ENCODE measurements around the gene NPPA. TPM values are rescaled to one million over a fixed set of nuclear protein-coding genes. Genes with fewer than 3 reads are reported as not detected.
A peak's percentile ranks its signal among the peaks of the same experiment; 100 is the strongest.

NPPA gene
- total RNA-seq, 1 experiment from 2014 or later = not detected

DNA sequence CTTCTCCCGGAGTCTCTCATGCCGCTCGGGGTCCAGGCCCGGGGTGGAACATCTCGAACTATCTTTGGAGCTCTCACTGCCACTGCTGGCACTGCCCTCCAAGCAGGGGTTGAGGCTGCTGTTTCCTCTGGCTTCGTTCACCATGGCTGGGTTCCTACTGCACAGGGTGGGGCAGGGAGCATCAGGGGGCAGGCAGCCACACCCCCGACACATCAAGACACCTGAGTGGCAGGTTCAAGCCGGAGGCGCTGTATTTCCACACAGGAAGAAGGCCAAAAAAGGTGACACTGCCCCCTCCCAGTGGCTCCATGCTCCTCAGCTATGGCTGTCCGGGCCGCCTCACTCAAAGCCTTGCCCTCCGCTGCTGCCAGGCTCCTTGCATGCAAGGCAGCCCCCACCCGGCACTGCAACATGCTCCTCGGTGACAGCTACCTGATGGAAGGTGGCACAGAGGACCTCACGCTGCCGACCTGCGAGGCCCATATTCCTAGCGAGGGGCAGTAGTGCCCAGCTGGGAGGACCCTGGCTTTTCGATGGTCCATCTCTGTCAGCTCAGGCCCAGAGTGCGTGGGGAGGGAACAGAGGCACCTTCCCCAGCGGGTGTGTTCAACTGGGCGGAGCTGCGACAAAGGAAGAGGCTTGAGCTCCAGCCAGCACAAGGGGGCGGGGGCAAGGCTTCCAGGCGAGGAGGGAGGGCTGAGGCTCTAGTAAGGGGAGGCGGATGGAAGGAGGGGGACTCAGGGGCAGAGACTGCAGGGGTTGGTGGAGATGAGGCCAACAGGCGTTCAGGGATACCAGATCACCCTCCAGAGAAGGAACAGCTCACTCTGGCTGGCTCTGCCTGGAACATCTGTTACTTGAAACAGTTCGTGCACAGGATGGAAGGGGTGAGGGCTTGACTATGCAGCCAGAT, 44.4 kb downstream of the NPPA start:
- no peaks in the 10 kb centered on the region for H3K27me3 ChIP-seq (ENCODE audit: low read length)
- H4K20me1 ChIP-seq (ENCODE audit: low read length) = no peaks in the 10 kb centered on the region
- H3K79me2 ChIP-seq (ENCODE audit: low read length) = peaks cover 18% of the 10 kb centered on the region
- peak overlapping the region; percentile 58 for H2AFZ ChIP-seq (ENCODE audit: low read length)
- ATAC-seq (peak; percentile 39), DNase-seq (peak; percentile 75)
- H3F3A ChIP-seq (ENCODE audit: low read length, unreplicated experiment) = no peaks in the 10 kb centered on the region
- BruUV-seq (replicated peaks) = no TSS peak
- no peak for TF ChIP-seq EZH2phosphoT487 (IDR thresholded peaks at IDR 0.05; ENCODE audit: borderline replicate concordance, low read length)
- TF ChIP-seq, protein P1, sequence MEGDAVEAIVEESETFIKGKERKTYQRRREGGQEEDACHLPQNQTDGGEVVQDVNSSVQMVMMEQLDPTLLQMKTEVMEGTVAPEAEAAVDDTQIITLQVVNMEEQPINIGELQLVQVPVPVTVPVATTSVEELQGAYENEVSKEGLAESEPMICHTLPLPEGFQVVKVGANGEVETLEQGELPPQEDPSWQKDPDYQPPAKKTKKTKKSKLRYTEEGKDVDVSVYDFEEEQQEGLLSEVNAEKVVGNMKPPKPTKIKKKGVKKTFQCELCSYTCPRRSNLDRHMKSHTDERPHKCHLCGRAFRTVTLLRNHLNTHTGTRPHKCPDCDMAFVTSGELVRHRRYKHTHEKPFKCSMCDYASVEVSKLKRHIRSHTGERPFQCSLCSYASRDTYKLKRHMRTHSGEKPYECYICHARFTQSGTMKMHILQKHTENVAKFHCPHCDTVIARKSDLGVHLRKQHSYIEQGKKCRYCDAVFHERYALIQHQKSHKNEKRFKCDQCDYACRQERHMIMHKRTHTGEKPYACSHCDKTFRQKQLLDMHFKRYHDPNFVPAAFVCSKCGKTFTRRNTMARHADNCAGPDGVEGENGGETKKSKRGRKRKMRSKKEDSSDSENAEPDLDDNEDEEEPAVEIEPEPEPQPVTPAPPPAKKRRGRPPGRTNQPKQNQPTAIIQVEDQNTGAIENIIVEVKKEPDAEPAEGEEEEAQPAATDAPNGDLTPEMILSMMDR (conservative IDR thresholded peaks at IDR 0.05; ENCODE audit: low read depth, low read length) = no peak
- TF ChIP-seq EZH2 (IDR thresholded peaks at IDR 0.05; ENCODE audit: low read length, unreplicated experiment) = no peak
- H3K4me2 ChIP-seq (ENCODE audit: low read length) = peak overlapping the region; percentile 78
- peak overlapping the region; percentile 11 for H3K9ac ChIP-seq (ENCODE audit: low read length)
- peak overlapping the region; percentile 60 for H3K4me3 ChIP-seq (ENCODE audit: low read length)
- H3K36me3 ChIP-seq (ENCODE audit: low read depth, low read length) = no peaks in the 10 kb centered on the region
- H3K9me2 ChIP-seq (replicated peaks; ENCODE audit: low read length) = no peaks in the 10 kb centered on the region
- peaks cover 50% of the 10 kb centered on the region for H3K4me1 ChIP-seq (ENCODE audit: insufficient read depth, low read length)
- no peaks in the 10 kb centered on the region for H3K9me3 ChIP-seq (ENCODE audit: low read length)
- peak overlapping the region; percentile 44 for H3K27ac ChIP-seq (ENCODE audit: low read length)
- POLR2A ChIA-PET (ENCODE audit: unreplicated experiment) = interaction anchor here (0.5 to 1.4 kb wide), 3 partner anchors 12 to 120 kb away, joined by 4 to 15 read pairs (median 5); no protein-coding TSS in a partner anchor
- CTCF ChIA-PET = interaction anchor here (0.7 to 0.8 kb wide), 2 partner anchors 84 to 163 kb away, joined by 3 read pairs; no protein-coding TSS in a partner anchor
- intact Hi-C loops (cut with micrococcal nuclease) = loop anchor here (2.0 kb wide), 1 partner anchor 18 kb away; no protein-coding TSS in a partner anchor

DNA sequence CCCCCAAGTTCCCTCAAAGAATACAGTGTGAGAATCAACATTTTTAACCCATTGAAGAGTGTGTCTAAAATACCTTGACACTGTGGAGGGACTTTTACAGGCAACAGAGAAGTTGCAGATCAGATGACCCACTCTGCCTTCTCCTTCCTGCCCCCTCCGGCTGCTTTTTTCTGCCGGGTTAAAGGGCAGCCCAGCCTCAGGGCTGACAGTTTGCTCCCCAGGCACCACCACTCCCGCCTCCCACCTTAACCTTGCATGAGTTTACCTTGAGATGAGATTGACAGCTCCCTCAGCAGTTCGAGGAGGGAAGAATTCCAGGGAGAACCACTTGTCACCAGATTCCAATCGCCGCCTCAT, 45.0 kb downstream of the NPPA start:
- Histone ChIP-seq H3F3A (ENCODE audit: low read length, unreplicated experiment) (no peaks in the 10 kb centered on the region), H3K79me2 (ENCODE audit: low read length) (peaks cover 13% of the 10 kb centered on the region), H3K36me3 (ENCODE audit: low read depth, low read length) (no peaks in the 10 kb centered on the region), H3K4me2 (ENCODE audit: low read length) (peak overlapping the region; percentile 78), H3K27me3 (ENCODE audit: low read length) (no peaks in the 10 kb centered on the region), H3K9ac (ENCODE audit: low read length) (peak overlapping the region; percentile 11; the same call in 1 of the 2 replicates), H2AFZ (ENCODE audit: low read length) (no peak overlapping the region; the same call in 1 of the 2 replicates), H3K9me2 (replicated peaks; ENCODE audit: low read length) (no peaks in the 10 kb centered on the region), H3K4me1 (ENCODE audit: insufficient read depth, low read length) (peaks cover 46% of the 10 kb centered on the region), H4K20me1 (ENCODE audit: low read length) (no peaks in the 10 kb centered on the region), H3K4me3 (ENCODE audit: low read length) (peak overlapping the region; percentile 60), H3K9me3 (ENCODE audit: low read length) (no peaks in the 10 kb centered on the region), H3K27ac (ENCODE audit: low read length) (no peak overlapping the region)
- CTCF ChIA-PET = no interaction called here
- intact Hi-C loops (cut with micrococcal nuclease) = loop anchor here (2.0 kb wide), 1 partner anchor 18 kb away; no protein-coding TSS in a partner anchor
- POLR2A ChIA-PET (ENCODE audit: unreplicated experiment) = no interaction called here
- DNase-seq = no peak
- ATAC-seq = no peak
- BruUV-seq (replicated peaks) = no TSS peak
- TF ChIP-seq EZH2 (IDR thresholded peaks at IDR 0.05; ENCODE audit: low read length, unreplicated experiment) = no peak

DNA sequence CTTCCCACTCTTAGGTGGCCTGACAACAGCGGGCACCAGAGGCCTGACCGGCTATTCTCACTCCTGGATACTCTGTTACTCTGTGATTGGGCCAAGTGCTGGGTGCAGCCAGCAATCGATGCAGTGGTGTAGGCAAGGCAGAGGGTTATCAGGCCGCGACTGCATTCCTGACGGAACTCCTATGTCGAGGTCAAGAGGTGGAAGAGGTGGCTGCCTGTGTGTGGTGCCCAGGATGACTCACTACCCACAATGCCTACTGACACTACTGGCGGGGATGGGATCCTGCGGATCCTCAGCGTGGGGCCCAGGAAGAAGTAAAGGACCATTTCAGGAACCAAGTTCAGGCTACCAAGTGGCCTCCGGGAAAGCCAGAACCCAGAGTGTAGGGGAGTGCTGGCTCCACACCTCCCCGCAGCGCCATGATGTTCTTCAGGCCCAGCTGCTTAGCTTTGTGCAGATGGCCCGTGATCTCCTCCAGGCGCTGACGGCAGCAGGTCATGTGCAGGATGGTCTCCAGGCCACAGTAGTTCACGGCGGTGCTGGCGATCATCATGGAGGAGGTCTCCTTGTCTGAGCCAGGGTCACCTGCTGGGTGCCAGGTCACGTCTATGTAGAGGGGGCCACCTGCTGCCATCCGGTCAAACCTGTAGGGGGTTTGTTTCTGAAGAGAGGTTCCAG, 46.7 kb downstream of the NPPA start:
- Histone ChIP-seq H3K4me2 (ENCODE audit: low read length) (no peak overlapping the region), H3K27ac (ENCODE audit: low read length) (no peak overlapping the region)

More for the DNA sequence above, 46.7 kb downstream of the NPPA start:
- TF ChIP-seq EZH2phosphoT487 (IDR thresholded peaks at IDR 0.05; ENCODE audit: borderline replicate concordance, low read length) (no peak), EZH2 (IDR thresholded peaks at IDR 0.05; ENCODE audit: low read length, unreplicated experiment) (no peak)
- TF ChIP-seq, protein P1 (conservative IDR thresholded peaks at IDR 0.05; ENCODE audit: low read depth, low read length) = no peak
- H2AFZ ChIP-seq (ENCODE audit: low read length) = no peak overlapping the region
- H3K36me3 ChIP-seq (ENCODE audit: low read depth, low read length) = no peaks in the 10 kb centered on the region
- peaks cover 33% of the 10 kb centered on the region for H3K4me1 ChIP-seq (ENCODE audit: insufficient read depth, low read length)
- H3K9ac ChIP-seq (ENCODE audit: low read length) = no peak overlapping the region
- H3K9me3 ChIP-seq (ENCODE audit: low read length) = no peaks in the 10 kb centered on the region
- no peaks in the 10 kb centered on the region for H4K20me1 ChIP-seq (ENCODE audit: low read length)
- H3K27me3 ChIP-seq (ENCODE audit: low read length) = no peaks in the 10 kb centered on the region
- intact Hi-C loops (cut with micrococcal nuclease) = no loop called here
- no peak overlapping the region for H3K4me3 ChIP-seq (ENCODE audit: low read length)
- H3F3A ChIP-seq (ENCODE audit: low read length, unreplicated experiment) = no peaks in the 10 kb centered on the region
- ATAC-seq (no peak), DNase-seq (no peak)
- no peaks in the 10 kb centered on the region for H3K9me2 ChIP-seq (replicated peaks; ENCODE audit: low read length)
- ChIA-PET POLR2A (ENCODE audit: unreplicated experiment) (no interaction called here), CTCF (interaction anchor here (0.7 kb wide), 1 partner anchor 218 kb away, joined by 6 read pairs; the partner anchor contains the start of gene MIIP)
- BruUV-seq (replicated peaks) = no TSS peak
- H3K79me2 ChIP-seq (ENCODE audit: low read length) = no peaks in the 10 kb centered on the region
